Left renal cortex interstitium (tissue), 4 donors: ENCODE measurements around the gene ZNF701. TPM values are rescaled to one million over a fixed set of nuclear protein-coding genes. Genes with fewer than 3 reads are reported as not detected.

Source experiments
- DNase-seq, 4 donors: peaks; one replicate each; pipeline ENCODE4 v3.0.0-alpha.2; 2013; ENCODE audit warnings: low read depth in 4 of 4, low spot score in 2 of 4, missing footprints in 1 of 4
- polyA plus RNA-seq, 4 donors: library from polyadenylated mRNA; unstranded; fragments of 120-200 nt; gene quantifications; one replicate each; pipeline ENCODE4 v1.2.1, GENCODE V29; 2013; ENCODE audit not compliant: insufficient read length in 4 of 4

ZNF701 gene
- polyA plus RNA-seq, 4 donors: 12.5 to 22.6 (median 17.4) TPM

DNA sequence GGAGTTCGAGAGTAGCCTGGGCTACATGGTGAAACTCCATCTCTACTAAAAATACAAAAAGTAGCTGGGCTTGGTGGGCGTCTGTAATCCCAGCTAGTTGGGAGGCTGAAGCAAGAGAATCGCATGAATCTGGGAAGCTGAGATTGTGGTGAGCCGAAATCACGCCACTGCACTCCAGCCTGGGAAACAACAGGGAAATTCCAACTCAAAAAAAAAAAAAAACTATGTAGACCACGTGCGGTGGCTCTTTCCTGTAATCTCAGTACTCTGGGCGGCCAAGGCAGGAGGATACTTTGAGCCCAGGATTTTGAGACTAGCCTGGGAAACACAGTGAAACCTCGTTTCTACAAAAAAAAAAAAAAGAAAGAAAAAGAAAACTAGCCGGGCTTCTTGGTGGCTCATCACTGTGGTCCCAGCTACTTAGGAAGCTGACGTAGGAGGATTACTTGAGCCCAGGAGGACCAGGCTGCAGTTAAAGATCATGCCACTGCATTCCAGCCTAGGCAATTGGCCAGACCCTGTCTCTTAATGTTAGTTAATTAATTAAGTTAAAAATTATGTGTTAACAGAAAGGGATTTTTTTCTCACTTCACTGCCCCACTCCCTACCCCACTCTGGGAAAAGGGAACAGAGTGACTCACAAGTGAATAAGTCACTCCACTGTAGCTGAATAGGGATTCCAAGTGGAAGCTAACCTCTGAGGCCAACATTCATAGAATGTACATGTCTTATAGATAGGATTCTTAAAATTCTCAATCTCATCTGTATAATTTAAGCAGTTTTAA lies 65.9 kb downstream of the ZNF701 start:
- no peak for DNase-seq

Other genes with a start within 250 kb of the ZNF701 start
- 10 to 100 TPM; 10.5 to 12.9 (median 11.8) TPM for gene ZNF610, start 234.0 kb upstream of the ZNF701 start, polyA plus RNA-seq
- gene ZNF880, start 200.4 kb upstream of the ZNF701 start, polyA plus RNA-seq: 10 to 100 TPM; 19.1 to 28.4 (median 23.0) TPM
- gene ZNF528, start 172.4 kb upstream of the ZNF701 start, polyA plus RNA-seq: 10 to 100 TPM; 22.9 to 64.5 (median 42.1) TPM
- under 1 TPM; 0.34 to 0.57 (median 0.45) TPM for gene ZNF534, start 141.1 kb upstream of the ZNF701 start, polyA plus RNA-seq
- 1 to 10 TPM; 5.1 to 8.6 (median 5.8) TPM for gene ZNF578, start 116.7 kb upstream of the ZNF701 start, polyA plus RNA-seq
- gene ZNF808, start 42.6 kb upstream of the ZNF701 start, polyA plus RNA-seq: 10 to 100 TPM in 2 of 4 donors, 1 to 10 TPM in 2; 6.9 to 19.4 (median 14.1) TPM
- 100 to 1,000 TPM in 2 of 4 donors, 10 to 100 TPM in 2; 57.4 to 197 (median 100) TPM for gene ZNF83, start 68.1 kb downstream of the ZNF701 start, polyA plus RNA-seq
- gene ZNF611, start 164.8 kb downstream of the ZNF701 start, polyA plus RNA-seq: 10 to 100 TPM; 13.1 to 26.6 (median 18.3) TPM
- gene ZNF600, start 216.5 kb downstream of the ZNF701 start, polyA plus RNA-seq: 10 to 100 TPM in 1 of 4 donors, 1 to 10 TPM in 3; 5.2 to 12.7 (median 8.3) TPM